Measurements from ENCODE around the gene ATXN2L.
A peak's percentile ranks its signal among the peaks of the same experiment; 100 is the strongest.
"Not testable (repeated sequence)": the region's sequence is repeated elsewhere in the genome, so short reads cannot be mapped to it uniquely, and the experiment has no call there.

Gene ATXN2L

GRCh38 chr16:28866454-28866804 is 43.6 kb downstream of the ATXN2L start:
- DNase-seq (ENCODE audit: low read depth in 2 of 2, low spot score in 1 of 2) = no peak

DNA sequence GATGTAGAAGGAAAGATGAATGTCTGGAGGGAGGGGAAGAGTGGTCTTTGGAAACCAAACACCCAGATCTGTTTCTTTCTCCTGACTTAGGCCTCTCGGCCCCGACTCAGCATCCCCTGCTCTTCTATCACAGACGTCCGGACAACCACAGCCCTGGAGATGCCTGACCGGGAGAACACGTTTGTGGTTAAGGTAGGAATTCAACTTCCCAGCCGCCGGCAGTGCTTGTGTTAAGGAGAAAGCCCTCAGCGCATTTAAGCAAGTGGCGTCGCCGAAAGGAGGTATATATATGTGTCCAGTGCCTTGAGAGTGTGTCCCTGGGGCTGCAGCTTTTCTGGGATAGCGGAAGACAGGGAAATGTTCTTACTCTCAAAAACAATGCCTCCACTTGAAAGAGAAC is 44.4 kb downstream of the ATXN2L start:
- DNase-seq (ENCODE audit: low read depth in 2 of 2, low spot score in 1 of 2) = no peak

- DNase-seq (ENCODE audit: low read depth in 2 of 2, low spot score in 1 of 2) = not testable (repeated sequence)
Observed at GRCh38 chr16:28867646-28868045, 44.8 kb downstream of the ATXN2L start.

GRCh38 chr16:28869201-28869600 is 46.4 kb downstream of the ATXN2L start:
- DNase-seq (ENCODE audit: low read depth in 2 of 2, low spot score in 1 of 2) = no peak

DNA sequence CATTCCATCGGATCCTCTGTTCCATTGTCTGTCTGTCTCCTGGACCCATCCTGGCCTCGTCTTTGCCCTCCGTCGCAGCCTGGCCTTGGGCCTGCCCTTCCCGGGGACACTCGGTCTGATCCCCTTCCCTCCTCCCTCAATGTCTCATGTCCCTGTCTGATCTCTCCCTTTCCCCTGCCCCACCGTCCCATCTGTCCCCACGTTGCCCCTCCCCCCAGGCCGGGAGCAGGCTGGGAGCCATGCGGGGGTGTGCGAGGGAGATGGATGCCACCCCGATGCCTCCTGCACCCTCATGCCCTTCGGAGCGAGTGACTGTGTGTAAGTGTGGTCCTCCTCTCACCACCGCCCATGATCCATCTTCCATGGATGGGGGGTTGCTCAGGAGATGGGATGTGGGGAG is 50.2 kb downstream of the ATXN2L start:
- DNase-seq (ENCODE audit: low read depth in 2 of 2, low spot score in 1 of 2) = no peak

- peak; percentile 22 to 25 for DNase-seq (ENCODE audit: low read depth in 2 of 2, low spot score in 1 of 2)
Observed at GRCh38 chr16:28873543-28874201, 50.9 kb downstream of the ATXN2L start.

GRCh38 chr16:28874406-28874805 is 51.6 kb downstream of the ATXN2L start:
- no peak for DNase-seq (ENCODE audit: low read depth in 2 of 2, low spot score in 1 of 2)

DNA sequence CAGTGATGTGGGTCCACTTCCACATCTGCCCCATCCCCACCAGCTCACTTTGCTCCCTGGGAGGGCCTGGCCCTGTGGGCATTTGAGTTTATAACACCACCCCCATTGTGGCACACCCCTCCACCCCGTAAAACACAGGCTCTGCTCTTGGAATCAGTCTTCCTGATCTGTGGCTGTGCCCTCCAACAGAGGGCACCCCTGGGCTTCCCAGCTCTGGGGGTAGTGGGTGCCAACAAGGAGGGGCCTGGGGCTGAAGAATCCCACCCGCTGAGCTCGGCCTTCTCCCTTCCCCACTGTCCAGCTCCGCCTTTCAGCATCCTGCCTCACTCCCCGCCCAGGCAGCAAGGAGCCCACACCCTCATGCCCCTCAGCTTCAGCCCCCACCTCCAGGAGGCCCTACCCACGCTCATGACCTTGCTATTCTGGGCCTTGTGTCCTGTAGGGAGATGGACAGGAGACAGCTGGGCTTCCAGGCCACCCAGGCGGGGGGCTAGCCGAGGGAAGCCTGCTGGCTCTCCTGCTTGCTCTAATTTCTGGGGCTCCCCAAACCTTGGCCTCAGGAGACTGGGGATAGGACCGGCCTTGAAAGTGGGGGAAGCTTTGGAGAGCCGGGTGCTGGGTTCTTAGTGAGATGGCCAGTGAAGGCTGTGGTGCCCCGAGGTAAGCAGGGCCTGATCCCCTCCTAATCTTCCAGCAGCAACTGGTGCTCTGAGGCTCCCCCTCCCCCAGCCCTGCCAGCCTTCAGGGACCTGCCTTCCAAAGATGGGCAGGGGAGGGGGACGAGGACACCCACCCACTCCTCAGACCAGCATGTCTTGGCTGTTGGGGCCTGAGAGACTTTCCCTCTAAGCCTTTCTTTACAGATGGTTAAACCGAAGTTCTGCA is 52.6 kb downstream of the ATXN2L start:
- no peak for DNase-seq (ENCODE audit: low read depth in 2 of 2, low spot score in 1 of 2)

DNA sequence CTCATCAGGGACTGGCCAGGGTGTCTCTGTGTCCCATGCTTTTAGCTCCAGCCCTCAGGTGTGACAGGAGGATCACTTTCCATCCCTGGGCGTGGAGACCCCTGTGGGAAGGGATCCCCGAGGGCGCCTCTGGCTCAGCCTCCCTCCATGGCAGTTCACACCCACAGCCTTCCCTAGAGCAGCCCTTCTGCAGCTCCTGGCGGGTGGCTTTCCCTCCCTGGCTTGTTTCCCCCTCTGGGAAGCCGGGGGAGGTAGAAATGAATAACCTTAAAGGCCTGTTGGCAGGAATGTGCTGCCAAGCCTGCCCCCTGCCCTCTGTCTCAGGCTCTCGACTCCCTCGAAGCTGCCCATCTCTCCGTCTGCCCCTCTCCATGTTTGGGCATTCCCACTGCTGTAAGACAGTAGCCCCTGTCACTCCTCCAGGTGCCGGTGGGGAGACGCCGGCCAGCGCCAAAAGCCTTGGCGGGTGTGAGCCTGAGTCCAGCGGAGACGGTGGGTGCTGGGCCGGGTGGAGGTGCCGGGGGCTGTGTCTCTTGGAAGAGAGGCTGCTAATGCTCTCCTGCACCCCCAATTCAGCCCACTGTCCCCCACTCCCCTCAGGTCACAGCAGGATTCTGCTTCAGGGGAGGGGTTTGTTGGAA is 53.3 kb downstream of the ATXN2L start:
- no peak for DNase-seq (ENCODE audit: low read depth in 2 of 2, low spot score in 1 of 2)

GRCh38 chr16:28876973-28877654 is 54.3 kb downstream of the ATXN2L start:
- no peak for DNase-seq (ENCODE audit: low read depth in 2 of 2, low spot score in 1 of 2)

DNA sequence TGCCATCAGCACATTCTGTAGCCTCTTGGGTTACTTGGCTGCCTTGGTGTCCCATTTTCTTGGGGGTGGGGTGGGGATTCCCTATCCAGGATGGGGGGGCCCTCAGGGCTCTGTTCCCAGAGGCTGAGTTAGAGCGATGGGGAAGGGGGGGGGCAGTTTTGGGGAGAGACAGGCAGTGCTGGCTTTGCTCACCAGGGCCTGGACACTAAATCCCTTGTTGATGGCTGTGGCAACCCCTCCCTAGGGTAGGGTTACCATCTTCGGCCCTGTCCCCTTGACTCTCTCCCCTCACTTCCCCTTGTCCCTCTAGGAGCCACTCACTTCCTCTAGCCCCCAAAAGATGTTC is 54.8 kb downstream of the ATXN2L start:
- DNase-seq (ENCODE audit: low read depth in 2 of 2, low spot score in 1 of 2) = no peak

- no peak for DNase-seq (ENCODE audit: low read depth in 2 of 2, low spot score in 1 of 2)
Observed at GRCh38 chr16:28878083-28878926, 55.5 kb downstream of the ATXN2L start, which contains the start of gene ATP2A1. Gene ATP2A1 (plus strand): TSS chr16:28878488. CDS start chr16:28878672, 184 bp downstream.

DNA sequence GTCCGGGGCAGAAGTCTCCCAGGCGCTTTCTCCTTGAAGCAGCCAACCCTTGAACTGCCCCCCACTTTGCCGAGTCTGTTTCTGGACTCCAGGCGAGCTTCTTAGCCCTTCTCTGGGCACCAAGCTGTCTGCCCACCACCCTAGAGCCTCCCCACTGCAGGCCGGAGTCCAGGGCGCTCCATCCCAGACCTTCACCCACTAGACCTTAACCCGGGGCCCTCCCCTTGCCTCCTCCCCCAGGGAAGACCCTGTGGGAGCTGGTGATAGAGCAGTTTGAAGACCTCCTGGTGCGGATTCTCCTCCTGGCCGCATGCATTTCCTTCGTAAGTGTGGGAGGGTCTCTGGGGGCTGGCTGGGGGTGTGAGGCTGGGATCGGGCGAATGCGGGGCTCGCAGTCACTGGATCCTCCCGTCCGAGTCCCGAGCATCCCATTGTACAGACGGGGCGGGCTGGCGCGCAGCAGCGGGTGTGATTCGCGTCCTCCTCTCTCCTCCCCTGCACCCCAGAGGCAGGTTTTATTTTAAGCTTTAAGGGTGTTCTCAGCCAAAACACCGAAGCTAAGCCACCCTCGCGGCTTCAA is 56.6 kb downstream of the ATXN2L start:
- DNase-seq (ENCODE audit: low read depth in 2 of 2, low spot score in 1 of 2) = no peak

- DNase-seq (ENCODE audit: low read depth in 2 of 2, low spot score in 1 of 2) = peak; percentile 68 to 77
Observed at GRCh38 chr16:28879841-28880588, 57.2 kb downstream of the ATXN2L start.

GRCh38 chr16:28880589-28880915 is 57.8 kb downstream of the ATXN2L start:
- DNase-seq (ENCODE audit: low read depth in 2 of 2, low spot score in 1 of 2) = no peak

- DNase-seq (ENCODE audit: low read depth in 2 of 2, low spot score in 1 of 2) = no peak
Observed at GRCh38 chr16:28880955-28881354, 58.2 kb downstream of the ATXN2L start.

GRCh38 chr16:28881565-28881964 is 58.8 kb downstream of the ATXN2L start:
- not testable (repeated sequence) for DNase-seq (ENCODE audit: low read depth in 2 of 2, low spot score in 1 of 2)

- no peak for DNase-seq (ENCODE audit: low read depth in 2 of 2, low spot score in 1 of 2)
Observed at GRCh38 chr16:28882551-28883160, 59.9 kb downstream of the ATXN2L start.

Data from stimulated activated CD8-positive, alpha-beta memory T cell treated with anti-CD3 and anti-CD28 coated beads, Interleukin-4, amount 100 ng/mL, for 4 hours (primary cell).